ENCODE measurements around the gene SLC25A41. TPM values are rescaled to one million over a fixed set of nuclear protein-coding genes. Genes with fewer than 3 reads are reported as not detected.

Gene SLC25A41
- total and polyA plus RNA-seq, 2 of the 8 experiments (the other 6 are each of a cell fraction or from before 2014, with no cell fraction given), result 0.50 TPM; not detected in 1

DNA sequence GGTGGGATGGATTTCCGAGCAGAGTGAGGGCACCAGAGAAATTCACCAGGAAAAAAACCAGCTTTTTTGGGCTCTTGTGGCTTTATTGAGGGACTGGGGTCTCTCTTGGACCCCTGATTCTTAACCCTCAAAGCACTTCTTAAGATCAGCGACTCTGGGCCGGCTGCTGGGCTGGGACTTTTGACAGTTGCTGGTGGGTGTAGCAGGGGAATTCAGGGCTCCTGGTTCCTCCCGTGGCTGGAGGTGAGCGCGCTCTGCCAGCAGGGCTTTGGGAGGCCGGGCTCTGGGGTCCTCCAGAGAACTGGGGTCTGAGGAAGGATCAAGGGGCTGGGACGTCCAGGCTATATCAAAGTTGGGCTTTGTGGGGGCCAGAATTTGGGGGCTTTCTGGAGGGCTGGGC lies 33.8 kb upstream of the SLC25A41 start (continued):
- TF ChIP-seq RXRA (IDR thresholded peaks at IDR 0.05; ENCODE audit: insufficient read depth, low read depth, low read length) (no peak), TCF12 (IDR thresholded peaks at IDR 0.05; ENCODE audit: low read depth, low read length) (no peak), GTF2F1 (IDR thresholded peaks at IDR 0.05; ENCODE audit: borderline replicate concordance, low read depth, low read length) (no peak)

Data from H1 (cell line).